ENCODE measurements around the gene GJC2.

GJC2 gene

DNA sequence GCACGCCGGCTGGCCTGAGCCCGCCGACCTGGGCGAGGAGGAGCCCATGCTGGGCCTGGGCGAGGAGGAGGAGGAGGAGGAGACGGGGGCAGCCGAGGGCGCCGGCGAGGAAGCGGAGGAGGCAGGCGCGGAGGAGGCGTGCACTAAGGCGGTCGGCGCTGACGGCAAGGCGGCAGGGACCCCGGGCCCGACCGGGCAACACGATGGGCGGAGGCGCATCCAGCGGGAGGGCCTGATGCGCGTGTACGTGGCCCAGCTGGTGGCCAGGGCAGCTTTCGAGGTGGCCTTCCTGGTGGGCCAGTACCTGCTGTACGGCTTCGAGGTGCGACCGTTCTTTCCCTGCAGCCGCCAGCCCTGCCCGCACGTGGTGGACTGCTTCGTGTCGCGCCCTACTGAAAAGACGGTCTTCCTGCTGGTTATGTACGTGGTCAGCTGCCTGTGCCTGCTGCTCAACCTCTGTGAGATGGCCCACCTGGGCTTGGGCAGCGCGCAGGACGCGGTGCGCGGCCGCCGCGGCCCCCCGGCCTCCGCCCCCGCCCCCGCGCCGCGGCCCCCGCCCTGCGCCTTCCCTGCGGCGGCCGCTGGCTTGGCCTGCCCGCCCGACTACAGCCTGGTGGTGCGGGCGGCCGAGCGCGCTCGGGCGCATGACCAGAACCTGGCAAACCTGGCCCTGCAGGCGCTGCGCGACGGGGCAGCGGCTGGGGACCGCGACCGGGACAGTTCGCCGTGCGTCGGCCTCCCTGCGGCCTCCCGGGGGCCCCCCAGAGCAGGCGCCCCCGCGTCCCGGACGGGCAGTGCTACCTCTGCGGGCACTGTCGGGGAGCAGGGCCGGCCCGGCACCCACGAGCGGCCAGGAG, 8.6 kb downstream of the GJC2 start:
- peak overlapping the region; percentile 47 for H3K4me3 ChIP-seq
- no peak for DNase-seq (ENCODE audit: low spot score)

DNA sequence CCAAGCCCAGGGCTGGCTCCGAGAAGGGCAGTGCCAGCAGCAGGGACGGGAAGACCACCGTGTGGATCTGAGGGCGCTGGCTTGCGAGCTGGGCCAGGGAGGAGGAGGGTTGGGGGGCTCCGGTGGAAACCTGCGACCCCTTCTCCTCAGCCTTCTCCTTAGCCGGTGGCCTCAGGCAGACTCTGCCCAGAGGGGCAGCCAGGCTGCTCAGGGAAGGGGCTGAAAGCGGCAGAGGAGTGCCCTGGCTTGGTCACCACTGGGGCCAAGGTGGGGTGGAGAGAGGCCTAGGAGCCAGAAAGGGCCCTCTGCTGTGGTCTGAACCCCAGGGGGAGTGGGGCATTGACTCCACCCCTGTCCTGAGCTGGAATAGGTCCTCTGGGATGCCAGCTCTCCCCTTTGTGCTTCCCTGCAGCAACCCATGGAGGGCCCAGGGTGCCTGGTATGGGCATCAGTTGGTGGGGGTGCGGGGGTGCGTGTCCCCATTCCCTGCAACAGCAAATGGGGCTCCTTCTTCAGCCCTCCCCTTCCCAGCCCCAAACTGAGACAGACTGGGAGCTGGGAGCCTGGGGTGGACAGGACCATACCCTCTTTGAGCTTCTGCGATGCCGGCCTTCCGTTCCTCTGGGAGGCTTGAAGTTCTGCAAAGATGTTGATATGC, 9.4 kb downstream of the GJC2 start:
- Histone ChIP-seq H3K4me3 (peak overlapping the region; percentile 47), H3K27ac (no peak overlapping the region)
- DNase-seq (ENCODE audit: low spot score), result no peak
- TF ChIP-seq CTCF (IDR thresholded peaks at IDR 0.05), result no peak

More for the DNA sequence above, 8.6 kb downstream of the GJC2 start:
- H3K27ac ChIP-seq, result no peak overlapping the region
- no peak for TF ChIP-seq CTCF (IDR thresholded peaks at IDR 0.05)

DNA sequence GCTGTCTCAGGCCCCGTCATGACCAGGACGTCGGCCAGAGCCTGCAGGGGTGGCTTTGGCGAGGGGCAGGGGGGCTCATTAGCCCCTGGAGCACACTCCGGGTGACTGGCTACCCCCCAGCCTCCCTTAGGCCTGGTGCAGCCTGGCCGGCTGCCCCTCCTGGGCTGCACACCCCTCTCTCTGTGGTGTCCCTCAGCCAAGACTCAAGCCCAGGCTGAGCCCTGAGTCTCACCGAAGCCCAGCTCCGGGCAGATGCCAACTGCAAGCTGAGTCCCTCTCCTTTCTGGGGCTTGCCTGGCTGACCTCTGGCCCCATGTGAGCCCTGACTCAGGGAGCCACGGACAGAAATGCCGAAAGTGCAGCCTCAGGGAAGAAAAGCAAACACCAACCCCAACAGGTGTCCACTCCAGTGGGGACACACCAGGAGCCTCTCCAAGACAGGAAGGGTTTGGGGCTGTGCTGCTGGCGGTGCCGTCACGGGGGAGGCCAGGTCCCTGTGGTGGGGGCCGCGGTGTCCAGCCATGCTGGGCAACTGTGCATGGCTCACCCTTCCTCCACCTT, 10.6 kb downstream of the GJC2 start:
- H3K27ac ChIP-seq, result no peak overlapping the region
- no peak overlapping the region for H3K4me3 ChIP-seq
- DNase-seq (ENCODE audit: low spot score), result no peak
- TF ChIP-seq CTCF (IDR thresholded peaks at IDR 0.05), result no peak

DNA sequence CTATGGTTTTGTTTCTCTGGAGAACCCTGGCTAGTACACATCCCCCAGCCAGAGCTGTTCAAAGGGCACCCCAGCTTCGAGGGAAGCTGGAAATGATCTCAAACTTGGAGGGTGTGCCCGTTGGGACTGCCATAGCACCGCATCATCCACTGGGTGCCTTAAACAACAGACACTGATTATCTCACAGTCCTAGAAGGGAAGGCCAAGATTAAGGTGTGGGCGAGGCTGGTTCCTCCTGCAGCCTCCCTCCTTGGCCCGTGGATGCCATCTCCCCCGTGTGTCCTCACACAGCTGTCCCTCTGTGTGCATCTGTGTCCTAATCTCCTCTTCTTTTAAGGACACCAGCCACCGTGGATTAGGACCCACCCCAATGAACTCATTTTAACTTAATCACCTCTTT, 11.6 kb downstream of the GJC2 start:
- TF ChIP-seq CTCF (IDR thresholded peaks at IDR 0.05), result no peak
- no peak overlapping the region for H3K4me3 ChIP-seq
- H3K27ac ChIP-seq, result peak overlapping the region in 1 of 2 donors; percentile 97
- DNase-seq (ENCODE audit: low spot score), result no peak

- no peak for DNase-seq (ENCODE audit: low spot score)
- TF ChIP-seq CTCF (IDR thresholded peaks at IDR 0.05), result no peak
- no peak overlapping the region for H3K4me3 ChIP-seq
- peak overlapping the region in 1 of 2 donors; percentile 97 for H3K27ac ChIP-seq
Observed at GRCh38 chr1:228161866-228162265, 12.1 kb downstream of the GJC2 start.

- peak overlapping the region; percentile 17 for H3K4me3 ChIP-seq
- no peak for TF ChIP-seq CTCF (IDR thresholded peaks at IDR 0.05)
- peak overlapping the region in 1 of 2 donors; percentile 97 for H3K27ac ChIP-seq
- DNase-seq (ENCODE audit: low spot score), result no peak
Observed at GRCh38 chr1:228162286-228163006, 12.7 kb downstream of the GJC2 start.
